HEK293T (cell line): ENCODE data around the gene TEKT3.

Experiments used
- CTCF ChIA-PET: fragments of 350-600 bp; formaldehyde crosslinking; extraction: SDS; loops from one replicate; lab custom pipeline; 2021; ENCODE audit warnings: antibody characterized with exemption, inconsistent platforms; lab: Yijun Ruan, JAX
- POLR2A ChIA-PET: fragments of 350-600 bp; formaldehyde crosslinking; extraction: SDS; loops from one replicate; lab custom pipeline; 2020; ENCODE audit warnings: antibody characterized with exemption, inconsistent platforms; lab: Yijun Ruan, JAX
- DNase-seq: peaks from one replicate; pipeline ENCODE4 v3.0.0; 2012; ENCODE audit warnings: mixed read lengths; ENCODE audit errors: extremely low spot score
- ARNT ChIP-seq: fragments of 450-650 bp; IDR thresholded peaks from 2 replicates; pipeline ENCODE4 v1.6.1; 2017; ENCODE audit warnings: mild to moderate bottlenecking
- BHLHE40 ChIP-seq: fragments of 450-650 bp; IDR thresholded peaks from 2 replicates; pipeline ENCODE4 v1.6.1; 2016; ENCODE audit warnings: mild to moderate bottlenecking, moderate library complexity, borderline replicate concordance
- CTBP1 ChIP-seq: fragments of 450-650 bp; IDR thresholded peaks from 2 replicates; pipeline ENCODE4 v1.6.1; 2016; ENCODE audit warnings: borderline replicate concordance
- ELF4 ChIP-seq: fragments of 450-650 bp; IDR thresholded peaks from 2 replicates; pipeline ENCODE4 v1.6.1; 2017; ENCODE audit warnings: antibody characterized with exemption
- FOXA1 ChIP-seq: fragments of 450-650 bp; IDR thresholded peaks from 2 replicates; pipeline ENCODE4 v1.6.1; 2016; ENCODE audit warnings: mild to moderate bottlenecking
- FOXK2 ChIP-seq: fragments of 450-650 bp; IDR thresholded peaks from 2 replicates; pipeline ENCODE4 v1.6.1; 2016; ENCODE audit warnings: mild to moderate bottlenecking
- FOXM1 ChIP-seq: fragments of 450-650 bp; IDR thresholded peaks from 2 replicates; pipeline ENCODE4 v1.6.1; 2017; ENCODE audit warnings: mild to moderate bottlenecking, borderline replicate concordance
- HDGF ChIP-seq: fragments of 450-650 bp; IDR thresholded peaks from 2 replicates; pipeline ENCODE4 v1.6.1; 2017; ENCODE audit warnings: antibody characterized with exemption, borderline replicate concordance
- L3MBTL2 ChIP-seq: fragments of 450-650 bp; conservative IDR thresholded peaks from 2 replicates; pipeline ENCODE4 v1.6.1; 2016; ENCODE audit warnings: mild to moderate bottlenecking
- LEF1 ChIP-seq: fragments of 450-650 bp; IDR thresholded peaks from 2 replicates; pipeline ENCODE4 v1.6.1; 2017; ENCODE audit warnings: mild to moderate bottlenecking, borderline replicate concordance
- NFRKB ChIP-seq: fragments of 450-650 bp; IDR thresholded peaks from 2 replicates; pipeline ENCODE4 v1.6.1; 2016; ENCODE audit warnings: mild to moderate bottlenecking, moderate library complexity
- SP1 ChIP-seq: fragments of 450-650 bp; IDR thresholded peaks from 2 replicates; pipeline ENCODE4 v1.6.1; 2017
- SUZ12 ChIP-seq: fragments of 450-650 bp; IDR thresholded peaks from 2 replicates; pipeline ENCODE4 v1.6.1; 2016; ENCODE audit warnings: mild to moderate bottlenecking
- TARDBP ChIP-seq: fragments of 450-650 bp; IDR thresholded peaks from 2 replicates; pipeline ENCODE4 v1.6.1; 2016
- ZNF384 ChIP-seq: fragments of 450-650 bp; IDR thresholded peaks from 2 replicates; pipeline ENCODE4 v1.6.1; 2016
- TF ChIP-seq, protein P1 (sequence below): fragments of 450-650 bp; IDR thresholded peaks from 2 replicates; pipeline ENCODE4 v1.6.1; 2016

TEKT3 gene

DNA sequence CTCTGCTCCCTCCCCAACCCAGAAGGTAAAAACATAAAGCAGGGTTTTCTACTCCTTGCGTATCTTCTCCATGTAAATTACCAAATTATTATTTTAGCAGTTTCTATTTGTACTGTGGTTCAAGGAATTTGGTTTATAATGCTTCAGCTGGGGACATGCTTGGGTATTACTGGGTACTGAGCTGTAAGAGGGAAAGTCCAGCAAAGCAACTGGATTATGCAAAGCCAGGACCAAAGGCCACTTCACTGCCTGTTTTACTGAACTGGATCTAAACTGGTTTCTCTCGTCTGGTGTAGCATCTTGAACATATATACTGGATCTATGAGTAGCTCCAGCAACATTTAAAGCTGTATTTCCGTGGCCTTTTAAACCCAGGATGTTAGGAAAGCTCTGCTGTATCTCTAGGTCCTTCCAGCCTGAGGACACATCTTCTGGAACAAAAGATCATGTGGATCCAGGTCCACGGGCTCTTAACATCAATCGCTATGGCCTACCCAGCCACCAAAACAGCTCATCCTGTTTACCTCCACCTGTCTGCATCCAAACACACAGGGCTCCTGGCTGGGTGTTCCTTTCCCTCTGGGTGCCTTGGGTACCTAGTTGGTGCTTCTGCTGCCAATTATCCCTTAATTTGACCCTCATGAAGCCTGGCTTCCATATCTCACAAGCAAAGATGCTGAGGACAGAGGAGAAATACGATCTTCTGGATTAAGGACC is 83.4 kb downstream of the TEKT3 start:
- ChIA-PET CTCF (interaction anchor here (0.6 to 2.6 kb wide), 8 partner anchors 9 to 805 kb away, joined by 3 to 19 read pairs (median 4); no protein-coding TSS in a partner anchor), POLR2A (no interaction called here)
- no peak for TF ChIP-seq L3MBTL2
- no peak for TF ChIP-seq SP1
- no peak for TF ChIP-seq FOXA1
- TF ChIP-seq FOXK2, result no peak
- TF ChIP-seq FOXM1, result no peak
- TF ChIP-seq ARNT, result no peak
- no peak for TF ChIP-seq ELF4
- no peak for TF ChIP-seq LEF1
- TF ChIP-seq, protein P1, sequence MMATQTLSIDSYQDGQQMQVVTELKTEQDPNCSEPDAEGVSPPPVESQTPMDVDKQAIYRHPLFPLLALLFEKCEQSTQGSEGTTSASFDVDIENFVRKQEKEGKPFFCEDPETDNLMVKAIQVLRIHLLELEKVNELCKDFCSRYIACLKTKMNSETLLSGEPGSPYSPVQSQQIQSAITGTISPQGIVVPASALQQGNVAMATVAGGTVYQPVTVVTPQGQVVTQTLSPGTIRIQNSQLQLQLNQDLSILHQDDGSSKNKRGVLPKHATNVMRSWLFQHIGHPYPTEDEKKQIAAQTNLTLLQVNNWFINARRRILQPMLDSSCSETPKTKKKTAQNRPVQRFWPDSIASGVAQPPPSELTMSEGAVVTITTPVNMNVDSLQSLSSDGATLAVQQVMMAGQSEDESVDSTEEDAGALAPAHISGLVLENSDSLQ, result no peak
- TF ChIP-seq TARDBP, result no peak
- TF ChIP-seq ZNF384, result no peak
- no peak for TF ChIP-seq SUZ12
- no peak for TF ChIP-seq NFRKB
- no peak for TF ChIP-seq HDGF
- no peak for TF ChIP-seq CTBP1
- DNase-seq, result no peak

DNA sequence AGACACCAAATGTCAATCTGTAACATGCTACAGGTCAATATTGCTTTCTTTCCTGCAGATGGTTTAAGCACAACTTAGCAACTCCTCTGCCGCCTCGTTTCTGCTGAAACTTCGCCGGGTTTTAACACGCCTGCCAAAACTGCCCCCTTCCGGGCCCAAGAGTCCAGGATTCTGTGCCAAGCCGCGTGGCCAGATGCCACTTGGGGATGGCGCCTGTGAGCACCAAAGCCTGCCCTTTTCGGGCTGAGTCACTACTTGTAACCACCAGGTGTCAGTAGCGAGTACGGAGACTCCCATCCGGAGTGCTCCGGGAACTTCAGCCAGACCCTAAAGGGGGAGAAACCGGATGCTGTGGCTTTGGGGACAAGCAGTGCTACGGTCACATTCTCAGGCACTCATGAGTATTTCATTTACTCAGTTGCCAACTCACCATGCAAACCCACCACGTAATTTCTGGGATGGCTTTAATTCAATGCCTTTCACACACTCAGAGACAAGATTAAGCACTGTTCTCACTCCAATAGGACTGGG is 84.1 kb downstream of the TEKT3 start:
- POLR2A ChIA-PET, result no interaction called here
- TF ChIP-seq SP1, result no peak
- TF ChIP-seq FOXA1, result no peak
- no peak for TF ChIP-seq LEF1
- TF ChIP-seq L3MBTL2, result 0 out of 2 replicates have a peak, but pooled peaks have one; percentile 34
- CTCF ChIA-PET, result interaction anchor here (0.6 to 2.6 kb wide), 10 partner anchors 9 to 246 kb away, joined by 3 to 19 read pairs (median 4); no protein-coding TSS in a partner anchor
- DNase-seq, result peak; percentile 75

DNA sequence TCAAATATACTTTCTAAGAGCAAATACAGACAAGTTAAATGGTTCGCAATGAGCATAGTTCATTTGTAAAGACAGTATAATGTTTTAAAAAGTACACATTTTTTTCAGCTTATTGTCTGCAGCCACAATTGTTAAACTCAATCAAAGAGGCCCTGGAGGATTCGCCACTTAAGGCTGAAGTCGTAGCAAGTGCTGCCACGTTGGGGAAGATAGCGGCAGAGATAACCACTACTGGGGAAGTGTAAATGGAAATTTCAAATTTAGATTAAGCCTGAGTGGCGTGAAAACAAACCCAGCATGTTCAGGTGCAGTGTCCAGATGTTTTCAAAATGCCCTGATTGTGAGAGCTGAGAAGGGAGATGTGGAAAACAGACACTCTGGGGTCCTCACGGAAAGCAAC is 84.7 kb downstream of the TEKT3 start:
- no peak for DNase-seq
- no peak for TF ChIP-seq BHLHE40
- TF ChIP-seq ZNF384, result no peak
- no peak for TF ChIP-seq NFRKB
- no peak for TF ChIP-seq SP1
- no peak for TF ChIP-seq LEF1
- TF ChIP-seq ARNT, result no peak
- TF ChIP-seq FOXK2, result no peak
- ChIA-PET CTCF (interaction anchor here (0.6 to 1.7 kb wide), 6 partner anchors 9 to 246 kb away, joined by 3 to 5 read pairs (median 4); no protein-coding TSS in a partner anchor), POLR2A (no interaction called here)

DNA sequence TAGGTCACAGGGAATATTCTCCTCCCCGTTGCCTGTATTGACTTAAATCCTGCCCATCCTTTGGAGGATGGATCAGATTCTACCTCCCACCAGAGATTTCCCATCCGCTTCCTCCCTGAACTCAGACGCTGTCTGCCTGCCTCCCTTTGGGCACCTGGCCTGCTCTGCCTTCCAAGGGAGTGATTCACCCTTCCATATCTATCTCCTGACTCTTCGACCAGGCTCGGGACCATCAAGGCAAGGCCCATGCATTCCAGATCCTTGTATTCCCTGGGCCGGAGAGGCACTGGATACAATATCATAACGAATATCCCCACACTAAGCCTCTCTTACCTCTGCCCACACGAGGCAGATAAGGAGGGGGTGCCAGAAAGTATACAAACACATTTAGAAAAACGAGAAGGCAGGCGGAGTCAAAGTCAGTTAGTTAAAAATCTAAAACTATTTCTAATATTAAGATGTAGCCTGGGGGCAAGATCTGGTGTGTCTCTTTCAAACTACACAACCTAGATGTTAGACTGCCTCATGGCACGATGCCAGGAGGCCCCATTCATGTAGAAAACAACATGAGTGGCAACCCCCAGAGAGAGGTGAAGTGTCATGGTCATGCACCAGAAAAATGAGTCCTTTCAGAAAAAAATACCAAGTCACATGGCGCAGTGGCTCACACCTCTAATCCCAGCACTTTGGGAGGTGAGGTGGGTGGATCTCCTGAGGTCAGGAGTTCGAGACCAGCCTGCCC is 85.5 kb downstream of the TEKT3 start:
- DNase-seq, result no peak
- CTCF ChIA-PET, result no interaction called here
- TF ChIP-seq TARDBP (no peak), LEF1 (no peak), NFRKB (no peak), FOXA1 (no peak), ELF4 (no peak), FOXK2 (no peak), ARNT (no peak), FOXM1 (no peak), HDGF (no peak), SP1 (no peak), SUZ12 (no peak), L3MBTL2 (no peak), CTBP1 (no peak), BHLHE40 (no peak), ZNF384 (no peak)
- TF ChIP-seq, protein P1, result no peak
- POLR2A ChIA-PET, result no interaction called here
